ENCODE data around the gene ZNF224.

GRCh38 chr19:44072543-44073401 is 21.4 kb upstream of the ZNF224 start:
- TF ChIP-seq POU2F2 (IDR thresholded peaks at IDR 0.05; ENCODE audit: low read depth, low read length): no peak
- no peak for TF ChIP-seq POLR2A (IDR thresholded peaks at IDR 0.05; ENCODE audit: low read depth, low read length)
- no peak for TF ChIP-seq POLR2AphosphoS5 (IDR thresholded peaks at IDR 0.05; ENCODE audit: low read depth, low read length)
- no peak for TF ChIP-seq TAF1 (IDR thresholded peaks at IDR 0.05; ENCODE audit: low read depth, low read length)
- no peak for TF ChIP-seq SPI1 (IDR thresholded peaks at IDR 0.05; ENCODE audit: low read depth, low read length)

Measured in GM12891 (cell line).